Trophoblast cell (in vitro differentiated cells and primary cell): ENCODE results near the gene CACNA2D2.

Experiments
- DNase-seq, 2 donors: peaks; one replicate each; pipeline ENCODE4 v3.0.0-alpha.2; 2016
- H2AFZ ChIP-seq: 2 replicates; pipeline ENCODE4 v1.6.1; 2013; ENCODE audit warnings: low read length, moderate library complexity, mild to moderate bottlenecking; ENCODE audit not compliant: insufficient read depth, poor library complexity
- H2AK5ac ChIP-seq: 2 replicates; pipeline ENCODE4 v1.6.1; 2013; ENCODE audit warnings: mild to moderate bottlenecking, low read length
- H2BK120ac ChIP-seq: 2 replicates; pipeline ENCODE4 v1.6.1; 2013; ENCODE audit warnings: low read length, mild to moderate bottlenecking, moderate library complexity; ENCODE audit not compliant: insufficient read depth, poor library complexity
- H2BK12ac ChIP-seq: 2 replicates; pipeline ENCODE4 v1.6.1; 2013; ENCODE audit warnings: mild to moderate bottlenecking, low read length, moderate library complexity
- H2BK5ac ChIP-seq: 2 replicates; pipeline ENCODE4 v1.6.1; 2013; ENCODE audit warnings: low read length, low read depth, moderate library complexity, mild to moderate bottlenecking; ENCODE audit not compliant: poor library complexity
- H3K14ac ChIP-seq: 2 replicates; pipeline ENCODE4 v1.6.1; 2013; ENCODE audit warnings: mild to moderate bottlenecking, low read length
- H3K18ac ChIP-seq: 2 replicates; pipeline ENCODE4 v1.6.1; 2013; ENCODE audit warnings: mild to moderate bottlenecking, low read length
- H3K23ac ChIP-seq: 2 replicates; pipeline ENCODE4 v1.6.1; 2013; ENCODE audit warnings: low read length
- H3K27ac ChIP-seq: 2 replicates; pipeline ENCODE4 v1.5.1; 2013; ENCODE audit warnings: low read depth, mild to moderate bottlenecking, inconsistent platforms, low read length, moderate library complexity
- H3K27me3 ChIP-seq: 2 replicates; pipeline ENCODE4 v1.6.1; 2013; ENCODE audit warnings: inconsistent platforms, mild to moderate bottlenecking, low read length, moderate library complexity; ENCODE audit not compliant: insufficient read depth
- H3K36me3 ChIP-seq, 2 experiments: 1 replicate in 1 of 2; 2 replicates in 1 of 2; pipeline ENCODE4 v1.6.1; 2013; ENCODE audit warnings: low read length in 2 of 2, mild to moderate bottlenecking in 2 of 2, moderate library complexity in 1 of 2; ENCODE audit not compliant: insufficient read depth in 2 of 2, control insufficient read depth in 1 of 2
- H3K4ac ChIP-seq: 2 replicates; pipeline ENCODE4 v1.6.1; 2013; ENCODE audit warnings: low read depth, mild to moderate bottlenecking, low read length, moderate library complexity
- H3K4me1 ChIP-seq, 2 experiments: 1 replicate in 1 of 2; 2 replicates in 1 of 2; pipeline ENCODE4 v1.6.1; 2013; ENCODE audit warnings: low read length in 2 of 2, mild to moderate bottlenecking in 2 of 2, moderate library complexity in 1 of 2; ENCODE audit not compliant: insufficient read depth in 2 of 2, control insufficient read depth in 1 of 2
- H3K4me2 ChIP-seq: 2 replicates; pipeline ENCODE4 v1.6.1; 2013; ENCODE audit warnings: inconsistent platforms, mild to moderate bottlenecking, low read length, moderate library complexity
- H3K4me3 ChIP-seq: 2 replicates; pipeline ENCODE4 v1.5.1; 2013; ENCODE audit warnings: mild to moderate bottlenecking, low read depth, low read length, inconsistent platforms
- H3K79me1 ChIP-seq: one replicate; pipeline ENCODE4 v1.6.1; 2013; ENCODE audit warnings: low read length
- H3K79me2 ChIP-seq: 2 replicates; pipeline ENCODE4 v1.6.1; 2013; ENCODE audit warnings: low read length, mild to moderate bottlenecking; ENCODE audit not compliant: control insufficient read depth, insufficient read depth, poor library complexity
- H3K9ac ChIP-seq: 2 replicates; pipeline ENCODE4 v1.6.1; 2013; ENCODE audit warnings: mild to moderate bottlenecking, low read length
- H3K9me3 ChIP-seq: 2 replicates; pipeline ENCODE4 v1.6.1; 2013; ENCODE audit warnings: low read depth, mild to moderate bottlenecking, control low read depth, inconsistent platforms, low read length; ENCODE audit not compliant: insufficient read depth
- H4K12ac ChIP-seq: 2 replicates; pipeline ENCODE4 v1.6.1; 2013; ENCODE audit warnings: low read depth, mild to moderate bottlenecking, low read length, moderate library complexity
- H4K8ac ChIP-seq: 2 replicates; pipeline ENCODE4 v1.6.1; 2013; ENCODE audit warnings: low read depth, mild to moderate bottlenecking, low read length, moderate library complexity
- H4K91ac ChIP-seq: one replicate; pipeline ENCODE4 v1.6.1; 2013; ENCODE audit warnings: low read depth, mild to moderate bottlenecking, low read length, moderate library complexity
- WGBS: extraction: QIAGEN DNeasy Blood & Tissue Kit; methylation state at CpG from one replicate; pipeline ENCODE4 v1.1.7; 2013; ENCODE audit warnings: missing lambda C conversion rate; ENCODE audit not compliant: insufficient read length, insufficient coverage; ENCODE audit errors: extremely low coverage; 5-methylcytosine and 5-hydroxymethylcytosine counted together

Gene CACNA2D2

DNA sequence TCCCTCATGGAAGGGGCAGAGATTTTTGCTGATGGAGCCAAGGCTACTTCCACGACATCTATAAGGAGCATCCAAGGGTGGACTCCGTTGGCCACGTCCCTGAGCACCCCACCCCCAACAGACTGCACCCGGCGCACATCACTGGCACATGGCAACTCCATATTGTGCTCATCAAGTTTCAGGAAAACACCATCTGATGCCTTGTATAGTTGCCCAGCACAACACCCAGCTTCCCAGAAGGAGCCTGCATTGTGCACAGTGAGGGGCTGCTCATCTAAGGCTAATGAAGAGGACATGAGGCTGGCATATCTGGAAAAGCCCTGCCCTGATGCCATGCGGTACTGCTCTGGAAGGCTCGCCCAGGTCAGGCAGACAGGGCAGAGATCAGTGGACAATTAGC lies 15.0 kb upstream of the CACNA2D2 start:
- no peak overlapping the region for H3K14ac ChIP-seq
- DNase-seq = no peak
- no peak overlapping the region for H3K4me2 ChIP-seq
- H2BK12ac ChIP-seq = no peak overlapping the region
- no peaks in the 10 kb centered on the region for H3K4me1 ChIP-seq
- no peak overlapping the region for H2AFZ ChIP-seq
- H4K8ac ChIP-seq = no peak overlapping the region
- H4K91ac ChIP-seq = no peak overlapping the region
- H3K79me1 ChIP-seq = no peaks in the 10 kb centered on the region
- no peak overlapping the region for H3K4ac ChIP-seq
- H3K79me2 ChIP-seq = no peaks in the 10 kb centered on the region
- H2AK5ac ChIP-seq = no peak overlapping the region
- no CpG with 5 or more reads among the region's 7 CpGs for WGBS
- H3K9me3 ChIP-seq = peaks cover 2% of the 10 kb centered on the region
- no peak overlapping the region for H2BK120ac ChIP-seq
- no peak overlapping the region for H2BK5ac ChIP-seq
- no peak overlapping the region for H3K4me3 ChIP-seq
- H3K23ac ChIP-seq = no peak overlapping the region
- no peaks in the 10 kb centered on the region for H3K27me3 ChIP-seq
- no peaks in the 10 kb centered on the region for H3K36me3 ChIP-seq
- H4K12ac ChIP-seq = no peak overlapping the region
- no peak overlapping the region for H3K18ac ChIP-seq
- H3K9ac ChIP-seq = no peak overlapping the region
- no peak overlapping the region for H3K27ac ChIP-seq

DNA sequence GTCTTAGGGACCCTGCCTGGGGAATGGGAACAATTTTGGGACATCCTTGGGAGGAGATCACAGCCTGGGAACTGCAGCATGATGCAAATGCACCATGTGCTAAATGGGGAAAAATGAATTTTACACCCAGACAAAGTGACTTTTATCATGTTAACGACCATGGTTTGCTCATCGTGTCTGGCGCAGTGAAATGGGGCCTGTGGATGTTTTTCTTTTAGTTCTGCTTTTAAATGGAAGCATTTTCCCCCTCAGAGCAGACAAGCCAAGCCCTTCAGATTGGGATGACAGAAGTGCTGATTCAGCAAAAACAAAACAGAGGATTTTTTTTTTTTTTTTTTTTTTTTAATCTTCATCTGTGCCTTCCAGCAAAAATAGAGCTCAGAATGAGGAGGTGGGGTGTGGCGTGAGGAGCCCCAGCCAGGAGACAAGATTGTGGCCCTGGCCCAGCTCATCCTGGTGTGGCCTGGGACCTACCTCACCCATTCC lies 14.3 kb upstream of the CACNA2D2 start:
- Histone ChIP-seq H3K79me2 (no peaks in the 10 kb centered on the region), H3K9me3 (peaks cover 2% of the 10 kb centered on the region), H3K4me1 (no peaks in the 10 kb centered on the region), H3K14ac (no peak overlapping the region), H2BK120ac (no peak overlapping the region), H3K27me3 (no peaks in the 10 kb centered on the region), H4K12ac (no peak overlapping the region), H4K91ac (no peak overlapping the region), H2AFZ (no peak overlapping the region), H3K18ac (no peak overlapping the region), H3K36me3 (no peaks in the 10 kb centered on the region), H3K9ac (no peak overlapping the region), H3K27ac (no peak overlapping the region), H3K4me3 (no peak overlapping the region), H3K79me1 (no peaks in the 10 kb centered on the region), H2BK12ac (no peak overlapping the region), H3K23ac (no peak overlapping the region), H2AK5ac (no peak overlapping the region), H3K4ac (no peak overlapping the region), H2BK5ac (no peak overlapping the region), H4K8ac (no peak overlapping the region), H3K4me2 (no peak overlapping the region)
- WGBS = no CpG with 5 or more reads among the region's 4 CpGs
- DNase-seq = no peak

DNA sequence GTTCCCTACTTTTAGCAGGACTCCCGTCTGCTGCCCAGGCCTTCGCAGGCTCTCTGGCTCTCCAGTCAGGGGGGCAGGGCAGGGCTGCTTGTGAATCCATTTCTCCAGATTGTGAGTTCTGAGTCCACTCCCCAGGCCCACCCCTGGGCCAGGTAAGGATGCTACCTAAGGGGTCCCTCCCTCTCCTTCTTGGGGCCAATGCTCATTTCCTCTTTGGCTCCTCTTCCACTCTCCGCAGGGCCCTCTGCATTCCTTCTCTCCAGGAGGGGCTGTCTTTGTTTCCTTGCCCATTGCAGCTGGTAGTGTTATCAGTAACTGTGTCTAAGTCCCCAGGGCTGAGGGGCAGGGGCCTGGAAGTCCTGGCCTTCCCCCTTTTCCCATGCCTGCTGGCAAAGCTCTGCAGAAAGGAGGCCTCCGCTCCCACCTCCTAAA lies 13.0 kb upstream of the CACNA2D2 start:
- no peak for DNase-seq
- WGBS = no CpG with 5 or more reads among the region's 4 CpGs

DNA sequence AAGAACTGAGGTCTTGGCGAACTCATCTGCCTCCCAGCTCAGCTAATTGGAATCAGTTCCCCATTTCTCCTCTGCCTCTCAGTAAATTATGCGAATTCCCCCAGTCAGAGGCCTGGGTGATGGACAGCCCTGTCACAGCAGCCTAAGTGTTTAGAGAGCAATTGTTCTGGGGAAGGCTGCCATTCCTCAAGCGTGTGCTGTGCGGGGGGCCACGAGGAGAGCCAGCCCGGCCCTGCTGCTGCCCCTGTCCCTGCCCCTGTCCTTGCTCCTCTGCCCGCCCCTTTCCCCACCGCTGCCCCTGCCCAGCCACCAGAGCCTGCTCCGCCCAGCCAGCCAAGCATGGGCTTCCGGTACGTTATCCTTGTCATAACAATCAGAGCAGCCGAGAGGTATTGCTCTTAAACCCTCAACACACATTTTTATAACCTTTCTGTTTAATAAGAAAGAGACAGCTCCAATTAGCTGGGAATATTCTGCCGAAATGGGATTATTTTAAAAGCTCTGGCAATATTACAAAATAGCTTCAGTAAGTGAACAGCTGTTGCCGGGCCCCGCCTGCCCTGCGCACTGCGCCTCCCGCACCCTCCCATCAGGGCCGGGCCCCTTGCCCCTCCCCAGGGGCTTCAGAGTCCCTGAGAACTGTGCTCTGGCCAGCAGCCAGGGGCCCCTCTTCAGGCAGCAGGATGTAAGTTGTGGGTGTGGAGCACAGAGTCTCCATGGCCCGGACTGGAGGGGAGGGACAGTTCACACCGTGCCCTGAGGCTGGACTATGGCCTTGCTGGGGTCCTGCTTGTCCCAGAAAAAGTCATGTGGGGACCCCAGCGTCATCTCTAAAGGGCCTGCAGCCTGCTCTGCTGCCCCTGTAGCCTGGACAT lies 12.4 kb upstream of the CACNA2D2 start:
- H3K23ac ChIP-seq = no peak overlapping the region
- H3K79me1 ChIP-seq = no peaks in the 10 kb centered on the region
- H3K27me3 ChIP-seq = no peaks in the 10 kb centered on the region
- H3K4me1 ChIP-seq = no peaks in the 10 kb centered on the region
- no peak overlapping the region for H3K4me3 ChIP-seq
- no peak overlapping the region for H4K91ac ChIP-seq
- H3K14ac ChIP-seq = no peak overlapping the region
- no peak overlapping the region for H3K18ac ChIP-seq
- no peak overlapping the region for H4K12ac ChIP-seq
- H3K9ac ChIP-seq = no peak overlapping the region
- H2BK120ac ChIP-seq = no peak overlapping the region
- no CpG with 5 or more reads among the region's 22 CpGs for WGBS
- H2BK12ac ChIP-seq = no peak overlapping the region
- no peak overlapping the region for H2AK5ac ChIP-seq
- H4K8ac ChIP-seq = no peak overlapping the region
- H3K36me3 ChIP-seq = no peaks in the 10 kb centered on the region
- no peak overlapping the region for H3K27ac ChIP-seq
- no peak overlapping the region for H2AFZ ChIP-seq
- H3K4me2 ChIP-seq = no peak overlapping the region
- H3K79me2 ChIP-seq = no peaks in the 10 kb centered on the region
- no peak overlapping the region for H2BK5ac ChIP-seq
- peaks cover 2% of the 10 kb centered on the region for H3K9me3 ChIP-seq
- DNase-seq = no peak
- H3K4ac ChIP-seq = no peak overlapping the region

More for the DNA sequence above, 13.0 kb upstream of the CACNA2D2 start:
- Histone ChIP-seq H4K91ac (no peak overlapping the region), H2AK5ac (no peak overlapping the region), H3K9ac (no peak overlapping the region), H3K4me1 (no peaks in the 10 kb centered on the region), H2AFZ (no peak overlapping the region), H3K4me3 (peak overlapping the region; percentile 33), H3K79me2 (no peaks in the 10 kb centered on the region), H3K23ac (no peak overlapping the region), H3K36me3 (no peaks in the 10 kb centered on the region), H2BK5ac (no peak overlapping the region), H3K4ac (no peak overlapping the region), H3K27ac (no peak overlapping the region), H3K4me2 (no peak overlapping the region), H2BK12ac (no peak overlapping the region), H4K12ac (no peak overlapping the region), H3K9me3 (peaks cover 2% of the 10 kb centered on the region), H3K79me1 (no peaks in the 10 kb centered on the region), H3K18ac (no peak overlapping the region), H3K27me3 (no peaks in the 10 kb centered on the region), H3K14ac (no peak overlapping the region), H4K8ac (no peak overlapping the region), H2BK120ac (no peak overlapping the region)
